T-helper 1 cell (primary cell): ENCODE measurements around the gene SEMA4F.
"Not testable (repeated sequence)": the region's sequence is repeated elsewhere in the genome, so short reads cannot be mapped to it uniquely, and the experiment has no call there.

ENCODE experiments used
- DNase-seq, 5 donors: peaks; one replicate each; pipeline ENCODE4 v3.0.0-alpha.2; 2012 to 2020
- total RNA-seq, 4 donors: gene quantifications; one replicate each; lab custom pipeline; 2026; lab: John Stamatoyannopoulos, UW

Gene SEMA4F
- total RNA-seq, result 11.5 to 20.5 (median 17.9) reads per million in 4 donors

- peak; percentile 88 to 92 (median 91) for DNase-seq
These were observed at the start of gene SEMA4F for GRCh38 chr2:74653985-74654882. Gene SEMA4F (plus strand): TSS chr2:74654247. CDS start chr2:74654377, 130 bp downstream.

- no peak for DNase-seq
These were observed 47.1 kb upstream of the SEMA4F start for GRCh38 chr2:74606927-74607326.

GRCh38 chr2:74617122-74617521 lies 36.9 kb upstream of the SEMA4F start:
- DNase-seq, result no peak

- DNase-seq, result no peak
These were observed 35.5 kb upstream of the SEMA4F start for GRCh38 chr2:74618410-74619083.

GRCh38 chr2:74619651-74620297 lies 34.3 kb upstream of the SEMA4F start:
- DNase-seq, result no peak

GRCh38 chr2:74620671-74621070 lies 33.4 kb upstream of the SEMA4F start:
- DNase-seq, result no peak

- no peak for DNase-seq
These were observed 28.2 kb upstream of the SEMA4F start for GRCh38 chr2:74625658-74626425.

- DNase-seq, result no peak
These were observed 25.4 kb upstream of the SEMA4F start for GRCh38 chr2:74628538-74629105.

GRCh38 chr2:74630454-74630853 lies 23.6 kb upstream of the SEMA4F start:
- not testable (repeated sequence) for DNase-seq

GRCh38 chr2:74632209-74632938 lies 21.7 kb upstream of the SEMA4F start:
- DNase-seq, result no peak

GRCh38 chr2:74632939-74633312 lies 21.1 kb upstream of the SEMA4F start:
- DNase-seq, result no peak

GRCh38 chr2:74639550-74639949 lies 14.5 kb upstream of the SEMA4F start:
- DNase-seq, result no peak

GRCh38 chr2:74645344-74645743 lies 8.7 kb upstream of the SEMA4F start:
- no peak for DNase-seq

GRCh38 chr2:74646201-74646600 lies 7.8 kb upstream of the SEMA4F start:
- no peak for DNase-seq

- no peak for DNase-seq
These were observed 7.1 kb upstream of the SEMA4F start for GRCh38 chr2:74646834-74647482.

GRCh38 chr2:74648009-74648443 lies 6.0 kb upstream of the SEMA4F start, which contains the start of gene M1AP:
Gene M1AP (minus strand): TSS chr2:74648330. CDS start chr2:74640275, 8,055 bp downstream.
- no peak for DNase-seq

- no peak for DNase-seq
These were observed 460 bp upstream of the SEMA4F start for GRCh38 chr2:74653589-74653984.

- DNase-seq, result no peak
These were observed 1.5 kb downstream of the SEMA4F start for GRCh38 chr2:74655579-74655978.

GRCh38 chr2:74658516-74658915 lies 4.5 kb downstream of the SEMA4F start:
- DNase-seq, result no peak

- DNase-seq, result no peak
These were observed 5.4 kb downstream of the SEMA4F start for GRCh38 chr2:74659462-74659861.

GRCh38 chr2:74668087-74668486 lies 14.0 kb downstream of the SEMA4F start:
- no peak for DNase-seq
